ENCODE data around the gene PLOD2. TPM values are rescaled to one million over a fixed set of nuclear protein-coding genes. Genes with fewer than 3 reads are reported as not detected.

PLOD2 gene
- total RNA-seq, 1 donor from 2014 or later, result 117 TPM

- Histone ChIP-seq H3K27me3 (ENCODE audit: insufficient read depth, low read length) (no peaks in the 10 kb centered on the region), H4K20me1 (ENCODE audit: insufficient read depth, low read length) (no peaks in the 10 kb centered on the region), H3K27ac (ENCODE audit: low read depth, low read length) (no peak overlapping the region), H3K36me3 (ENCODE audit: insufficient read depth, low read length) (no peaks in the 10 kb centered on the region), H3K4me2 (ENCODE audit: low read length) (no peak overlapping the region), H3K4me3 (ENCODE audit: insufficient read depth, low read depth, low read length) (no peak overlapping the region), H3K79me2 (ENCODE audit: insufficient read depth, low read length) (no peaks in the 10 kb centered on the region), H3K9ac (ENCODE audit: low read length) (no peak overlapping the region), H3K4me1 (ENCODE audit: insufficient read depth, low read length) (no peaks in the 10 kb centered on the region), H2AFZ (ENCODE audit: low read depth, low read length) (no peak overlapping the region), H3K9me3 (ENCODE audit: insufficient read depth, low read depth, low read length) (no peaks in the 10 kb centered on the region)
- H3K9me3 Mint-ChIP-seq (ENCODE audit: unreplicated experiment), result peaks cover 4% of the 10 kb centered on the region
- DNase-seq (ENCODE audit: low read depth) (no peak), FAIRE-seq (no peak)
- no peak overlapping the region for H3K27ac Mint-ChIP-seq (ENCODE audit: unreplicated experiment)
- H3K27me3 Mint-ChIP-seq (ENCODE audit: low read depth, unreplicated experiment), result no peaks in the 10 kb centered on the region
- no peak overlapping the region for H3K4me3 Mint-ChIP-seq (ENCODE audit: unreplicated experiment)
- H3K4me1 Mint-ChIP-seq (ENCODE audit: low read depth, unreplicated experiment), result peaks cover 5% of the 10 kb centered on the region
- no peak for TF ChIP-seq EZH2 (IDR thresholded peaks at IDR 0.05; ENCODE audit: insufficient read depth, low read length)
- H3K36me3 Mint-ChIP-seq (ENCODE audit: low read depth, unreplicated experiment), result no peaks in the 10 kb centered on the region
These were observed 120.4 kb downstream of the PLOD2 start for GRCh38 chr3:146040630-146041029.

GRCh38 chr3:146037697-146038096 is 123.3 kb downstream of the PLOD2 start:
- no peak for DNase-seq (ENCODE audit: low read depth)
- H4K20me1 ChIP-seq (ENCODE audit: insufficient read depth, low read length), result no peaks in the 10 kb centered on the region
- Mint-ChIP-seq H3K36me3 (ENCODE audit: low read depth, unreplicated experiment) (no peaks in the 10 kb centered on the region), H3K27me3 (ENCODE audit: low read depth, unreplicated experiment) (no peaks in the 10 kb centered on the region), H3K4me1 (ENCODE audit: low read depth, unreplicated experiment) (no peaks in the 10 kb centered on the region), H3K9me3 (ENCODE audit: unreplicated experiment) (no peaks in the 10 kb centered on the region), H3K4me3 (ENCODE audit: unreplicated experiment) (no peak overlapping the region), H3K27ac (ENCODE audit: unreplicated experiment) (no peak overlapping the region)
- H3K4me2 ChIP-seq (ENCODE audit: low read length), result no peak overlapping the region
- no peak overlapping the region for H3K27ac ChIP-seq (ENCODE audit: low read depth, low read length)
- TF ChIP-seq EZH2 (IDR thresholded peaks at IDR 0.05; ENCODE audit: insufficient read depth, low read length), result no peak
- TF ChIP-seq CTCF (IDR thresholded peaks at IDR 0.05; ENCODE audit: insufficient read depth, low read depth, low read length), result no peak
- no peaks in the 10 kb centered on the region for H3K36me3 ChIP-seq (ENCODE audit: insufficient read depth, low read length)
- no peaks in the 10 kb centered on the region for H3K4me1 ChIP-seq (ENCODE audit: insufficient read depth, low read length)
- H3K27me3 ChIP-seq (ENCODE audit: insufficient read depth, low read length), result no peaks in the 10 kb centered on the region
- no peaks in the 10 kb centered on the region for H3K9me3 ChIP-seq (ENCODE audit: insufficient read depth, low read depth, low read length)
- H3K79me2 ChIP-seq (ENCODE audit: insufficient read depth, low read length), result no peaks in the 10 kb centered on the region
- no peak for FAIRE-seq
- H3K4me3 ChIP-seq (ENCODE audit: insufficient read depth, low read depth, low read length), result no peak overlapping the region
- H2AFZ ChIP-seq (ENCODE audit: low read depth, low read length), result no peak overlapping the region
- no peak overlapping the region for H3K9ac ChIP-seq (ENCODE audit: low read length)

GRCh38 chr3:146036281-146036680 is 124.7 kb downstream of the PLOD2 start:
- FAIRE-seq, result no peak
- Histone ChIP-seq H2AFZ (ENCODE audit: low read depth, low read length) (no peak overlapping the region), H3K4me2 (ENCODE audit: low read length) (no peak overlapping the region), H3K27me3 (ENCODE audit: insufficient read depth, low read length) (no peaks in the 10 kb centered on the region), H3K27ac (ENCODE audit: low read depth, low read length) (no peak overlapping the region), H3K4me1 (ENCODE audit: insufficient read depth, low read length) (no peaks in the 10 kb centered on the region), H3K4me3 (ENCODE audit: insufficient read depth, low read depth, low read length) (no peak overlapping the region), H3K36me3 (ENCODE audit: insufficient read depth, low read length) (no peaks in the 10 kb centered on the region), H3K79me2 (ENCODE audit: insufficient read depth, low read length) (no peaks in the 10 kb centered on the region), H3K9ac (ENCODE audit: low read length) (no peak overlapping the region), H3K9me3 (ENCODE audit: insufficient read depth, low read depth, low read length) (no peaks in the 10 kb centered on the region), H4K20me1 (ENCODE audit: insufficient read depth, low read length) (no peaks in the 10 kb centered on the region)
- Mint-ChIP-seq H3K9me3 (ENCODE audit: unreplicated experiment) (no peaks in the 10 kb centered on the region), H3K27me3 (ENCODE audit: low read depth, unreplicated experiment) (no peaks in the 10 kb centered on the region), H3K4me1 (ENCODE audit: low read depth, unreplicated experiment) (no peaks in the 10 kb centered on the region), H3K36me3 (ENCODE audit: low read depth, unreplicated experiment) (no peaks in the 10 kb centered on the region), H3K4me3 (ENCODE audit: unreplicated experiment) (no peak overlapping the region), H3K27ac (ENCODE audit: unreplicated experiment) (no peak overlapping the region)
- no peak for DNase-seq (ENCODE audit: low read depth)
- TF ChIP-seq CTCF (IDR thresholded peaks at IDR 0.05; ENCODE audit: insufficient read depth, low read depth, low read length) (no peak), EZH2 (IDR thresholded peaks at IDR 0.05; ENCODE audit: insufficient read depth, low read length) (no peak)

Measured in astrocyte (in vitro differentiated cells and primary cell).